ENCODE data around the gene CD7. TPM values are rescaled to one million over a fixed set of nuclear protein-coding genes. Genes with fewer than 3 reads are reported as not detected.
"Not testable (repeated sequence)": the region's sequence is repeated elsewhere in the genome, so short reads cannot be mapped to it uniquely, and the experiment has no call there.

Gene CD7
- total RNA-seq (1 to 10 TPM in 2 of 6 donors, under 1 TPM in 4; 0.28 to 1.3 (median 0.98) TPM), polyA plus RNA-seq (1 to 10 TPM in 1 of 2 donors, under 1 TPM in 1; 0.70 to 1.0 TPM)

DNA sequence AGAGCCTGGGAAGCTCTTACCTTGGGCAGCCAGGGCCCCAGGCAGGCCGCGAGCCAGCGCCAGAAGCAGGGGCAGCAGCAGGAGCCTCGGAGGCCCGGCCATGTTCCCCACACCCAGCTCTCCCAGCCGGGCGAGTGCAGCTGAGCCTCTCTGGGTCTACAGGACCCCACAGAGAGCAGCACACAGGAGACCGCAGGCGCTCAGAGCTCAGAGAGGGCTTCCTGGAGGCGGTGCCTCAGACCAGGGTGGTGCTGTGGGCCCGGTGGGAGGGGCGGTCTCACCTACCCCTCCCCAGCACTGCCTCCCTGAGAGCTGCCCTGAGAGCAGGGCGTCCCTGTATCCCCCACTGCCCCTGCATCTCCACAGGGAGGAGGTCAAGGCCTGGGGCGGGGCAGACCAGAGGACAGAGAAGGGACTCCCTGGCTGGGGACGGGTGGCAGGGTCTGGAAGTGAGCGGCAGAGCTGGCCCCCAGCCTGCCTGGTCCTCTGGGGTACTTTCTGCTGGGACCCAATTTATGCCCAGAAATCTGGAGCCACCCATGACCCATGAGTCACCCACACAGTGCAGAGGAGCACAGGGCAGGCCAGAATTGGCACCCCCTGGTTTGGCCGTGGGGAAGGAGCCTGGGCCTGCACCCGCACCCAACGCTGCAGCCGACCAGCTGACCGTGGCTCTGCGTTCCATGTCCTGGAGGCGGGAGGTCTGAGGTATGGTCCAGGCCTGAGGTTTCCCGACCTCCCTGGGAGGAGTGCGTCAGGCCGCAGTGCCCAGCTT lies at the start of gene CD7:
TSS of gene CD7 (minus strand) at position 215 of the 775 bp plus-strand sequence. CDS start at position 102, 113 bp downstream.
- H3K4me1 ChIP-seq = peaks cover 0 to 3% (median 0%) of the 10 kb centered on the region in 3 donors
- intact Hi-C loops (cut with DNase I) = no loop called here
- H3K27me3 ChIP-seq = no peaks in the 10 kb centered on the region
- ATAC-seq = peak in 1 of 4 donors; percentile 11
- no peaks in the 10 kb centered on the region for H3K36me3 ChIP-seq
- 85 to 88% methylated on average over 21 to 26 of the region's 26 CpGs for WGBS, 2 donors
- peak in 1 of 6 donors; percentile 71 for DNase-seq
- no peak within 1 kb of the TSS for H3K27ac ChIP-seq
- FAIRE-seq = no peak
- H3K4me3 ChIP-seq = no peak within 1 kb of the TSS
- TF ChIP-seq, protein P1, sequence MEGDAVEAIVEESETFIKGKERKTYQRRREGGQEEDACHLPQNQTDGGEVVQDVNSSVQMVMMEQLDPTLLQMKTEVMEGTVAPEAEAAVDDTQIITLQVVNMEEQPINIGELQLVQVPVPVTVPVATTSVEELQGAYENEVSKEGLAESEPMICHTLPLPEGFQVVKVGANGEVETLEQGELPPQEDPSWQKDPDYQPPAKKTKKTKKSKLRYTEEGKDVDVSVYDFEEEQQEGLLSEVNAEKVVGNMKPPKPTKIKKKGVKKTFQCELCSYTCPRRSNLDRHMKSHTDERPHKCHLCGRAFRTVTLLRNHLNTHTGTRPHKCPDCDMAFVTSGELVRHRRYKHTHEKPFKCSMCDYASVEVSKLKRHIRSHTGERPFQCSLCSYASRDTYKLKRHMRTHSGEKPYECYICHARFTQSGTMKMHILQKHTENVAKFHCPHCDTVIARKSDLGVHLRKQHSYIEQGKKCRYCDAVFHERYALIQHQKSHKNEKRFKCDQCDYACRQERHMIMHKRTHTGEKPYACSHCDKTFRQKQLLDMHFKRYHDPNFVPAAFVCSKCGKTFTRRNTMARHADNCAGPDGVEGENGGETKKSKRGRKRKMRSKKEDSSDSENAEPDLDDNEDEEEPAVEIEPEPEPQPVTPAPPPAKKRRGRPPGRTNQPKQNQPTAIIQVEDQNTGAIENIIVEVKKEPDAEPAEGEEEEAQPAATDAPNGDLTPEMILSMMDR (IDR thresholded peaks at IDR 0.05) = no peak
- H3K9me3 ChIP-seq = no peaks in the 10 kb centered on the region

DNA sequence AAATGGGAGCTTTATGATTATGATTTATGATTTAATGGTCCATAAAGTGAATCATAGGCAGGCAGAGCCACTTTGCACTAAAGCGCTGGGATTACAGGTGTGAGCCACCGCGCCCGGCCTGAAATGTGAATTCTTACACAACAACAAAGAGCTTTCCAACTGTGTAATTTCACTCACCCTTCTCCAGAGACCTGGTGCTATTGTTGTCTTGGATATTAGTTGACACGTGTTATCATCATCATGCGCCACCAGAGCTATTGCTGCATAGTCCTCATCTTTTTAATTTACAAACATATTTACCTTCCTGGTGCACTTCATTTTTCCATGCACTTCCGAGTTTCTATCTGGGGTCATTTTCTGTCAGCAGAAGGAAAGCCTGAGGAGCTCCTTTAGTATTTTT lies 49.3 kb upstream of the CD7 start:
- Histone ChIP-seq H3K27me3 (peaks cover 0 to 7% (median 0%) of the 10 kb centered on the region in 4 donors), H3K36me3 (no peaks in the 10 kb centered on the region), H3K4me3 (no peak overlapping the region), H3K9me3 (no peaks in the 10 kb centered on the region), H3K4me1 (peaks cover 0 to 10% (median 7%) of the 10 kb centered on the region in 3 donors), H3K27ac (no peak overlapping the region)
- intact Hi-C loops (cut with DNase I) = no loop called here
- FAIRE-seq (no peak), DNase-seq (no peak), ATAC-seq (no peak)
- TF ChIP-seq, protein P1 (IDR thresholded peaks at IDR 0.05) = no peak
- 81 to 86% methylated on average over 7 of the region's 7 CpGs for WGBS, 2 donors

DNA sequence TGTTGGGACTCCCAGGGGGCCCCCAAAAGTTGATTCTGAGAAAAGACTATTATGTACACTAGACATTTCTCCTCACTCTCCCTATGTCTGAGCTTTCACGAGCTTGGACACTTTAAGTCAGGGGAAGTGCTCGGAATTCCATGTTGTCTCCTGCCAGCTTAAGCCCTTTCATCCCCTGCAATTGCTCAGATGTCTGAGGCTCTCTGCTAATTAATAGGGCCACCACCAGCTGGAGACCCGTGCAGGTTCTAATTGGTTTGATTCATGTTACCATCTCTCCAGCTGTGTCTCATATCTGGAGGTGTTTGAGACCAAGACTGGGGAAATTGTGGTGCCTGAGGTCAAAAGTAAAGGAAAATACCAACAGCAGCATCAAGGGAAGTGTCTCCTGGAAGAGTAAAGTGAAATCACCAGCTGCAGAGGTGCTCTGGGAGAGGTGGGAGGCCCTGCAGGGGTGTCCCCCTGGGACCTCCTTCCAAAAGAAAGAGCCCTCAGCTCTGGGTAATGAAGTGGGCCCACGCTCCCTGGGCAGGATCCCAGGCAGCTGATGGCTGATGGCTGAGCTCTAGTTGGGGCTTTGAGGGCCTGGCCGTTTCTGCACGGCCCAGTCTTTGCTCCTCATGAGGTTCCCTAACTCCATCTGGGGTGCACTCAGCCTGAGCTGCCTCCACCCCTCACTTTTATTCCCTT lies 48.3 kb upstream of the CD7 start:
- Histone ChIP-seq H3K27ac (no peak overlapping the region), H3K4me3 (no peak overlapping the region), H3K36me3 (no peaks in the 10 kb centered on the region), H3K27me3 (no peaks in the 10 kb centered on the region), H3K9me3 (no peaks in the 10 kb centered on the region), H3K4me1 (peaks cover 0 to 2% (median 1%) of the 10 kb centered on the region in 3 donors)
- DNase-seq = no peak
- intact Hi-C loops (cut with DNase I) = no loop called here
- FAIRE-seq = no peak
- no peak for ATAC-seq
- TF ChIP-seq, protein P1 (IDR thresholded peaks at IDR 0.05) = no peak
- WGBS, 2 donors = 79 to 80% methylated on average over 6 of the region's 6 CpGs

DNA sequence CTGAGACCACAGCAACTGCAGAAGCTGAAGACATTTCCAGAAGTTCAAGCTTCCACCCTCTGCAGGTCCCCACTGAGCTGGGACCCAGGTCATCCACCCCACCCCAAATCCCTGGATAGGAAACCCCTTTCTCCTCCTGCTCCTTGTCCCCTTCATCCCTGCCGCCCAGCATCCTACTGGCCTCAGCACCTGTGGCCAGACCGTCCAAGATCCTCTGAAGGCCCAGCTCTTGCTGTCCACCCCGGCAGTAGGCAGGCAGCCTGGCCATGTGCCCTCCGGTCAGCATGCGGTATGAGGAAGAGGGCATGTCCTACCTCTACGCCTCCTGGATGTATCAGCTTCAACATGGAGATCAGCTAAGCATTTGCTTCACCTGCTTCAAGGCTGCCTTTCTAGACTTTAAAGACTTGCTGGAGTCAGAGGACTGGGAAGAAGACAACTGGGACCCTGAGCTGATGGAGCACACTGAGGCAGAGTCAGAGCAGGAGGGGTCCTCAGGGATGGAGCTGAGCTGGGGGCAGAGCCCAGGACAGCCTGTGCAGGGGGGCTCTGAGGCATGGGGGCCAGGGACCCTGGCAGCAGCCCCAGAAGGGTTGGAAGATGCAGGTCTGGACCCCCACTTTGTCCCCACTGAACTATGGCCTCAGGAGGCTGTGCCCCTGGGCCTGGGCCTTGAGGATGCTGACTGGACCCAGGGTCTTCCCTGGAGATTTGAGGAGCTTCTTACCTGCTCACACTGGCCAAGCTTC lies 44.7 kb upstream of the CD7 start:
- TF ChIP-seq, protein P1 (IDR thresholded peaks at IDR 0.05) = no peak
- H3K4me1 ChIP-seq = peaks cover 0 to 1% (median 0%) of the 10 kb centered on the region in 3 donors
- 85 to 92% methylated on average over 6 of the region's 6 CpGs for WGBS, 2 donors
- no peaks in the 10 kb centered on the region for H3K36me3 ChIP-seq
- intact Hi-C loops (cut with DNase I) = no loop called here
- FAIRE-seq = no peak
- no peaks in the 10 kb centered on the region for H3K9me3 ChIP-seq
- no peak for DNase-seq
- no peak overlapping the region for H3K27ac ChIP-seq
- no peaks in the 10 kb centered on the region for H3K27me3 ChIP-seq
- H3K4me3 ChIP-seq = no peak overlapping the region
- ATAC-seq = no peak

DNA sequence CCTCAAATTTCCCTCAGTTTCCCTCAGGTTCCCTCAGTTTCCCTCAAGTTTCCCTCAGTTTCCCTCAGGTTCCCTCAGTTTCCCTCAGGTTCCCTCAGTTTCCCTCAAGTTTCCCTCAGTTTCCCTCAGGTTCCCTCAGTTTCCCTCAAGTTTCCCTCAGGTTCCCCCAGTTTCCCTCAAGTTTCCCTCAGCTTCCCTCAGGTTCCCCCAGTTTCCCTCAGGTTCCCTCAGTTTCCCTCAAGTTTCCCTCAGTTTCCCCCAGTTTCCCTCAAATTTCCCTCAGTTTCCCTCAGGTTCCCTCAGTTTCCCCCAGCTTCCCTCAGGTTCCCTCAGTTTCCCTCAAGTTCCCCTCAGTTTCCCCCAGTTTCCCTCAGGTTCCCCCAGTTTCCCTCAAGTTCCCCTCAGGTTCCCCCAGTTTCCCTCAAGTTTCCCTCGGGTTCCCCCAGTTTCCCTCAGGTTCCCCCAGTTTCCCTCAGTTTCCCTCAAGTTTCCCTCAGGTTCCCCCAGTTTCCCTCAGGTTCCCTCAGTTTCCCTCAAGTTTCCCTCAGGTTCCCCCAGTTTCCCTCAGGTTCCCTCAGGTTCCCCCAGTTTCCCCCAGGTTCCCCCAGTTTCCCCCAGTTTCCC lies 42.2 kb upstream of the CD7 start:
- not testable (repeated sequence) for FAIRE-seq, ATAC-seq, H3K27ac ChIP-seq, H3K27me3 ChIP-seq, H3K4me1 ChIP-seq, H3K36me3 ChIP-seq, DNase-seq, H3K9me3 ChIP-seq, H3K4me3 ChIP-seq
- intact Hi-C loops (cut with DNase I) = loop anchor here in 1 of 3 donors (10.0 kb wide), 3 partner anchors 135 to 415 kb away; no protein-coding TSS in a partner anchor
- 63 to 74% methylated on average over 1 of the region's 1 CpG for WGBS, 2 donors

Measured in pancreas (tissue), 10 donors.